H1 (cell line): ENCODE measurements around the gene TMEM168. TPM values are rescaled to one million over a fixed set of nuclear protein-coding genes. Genes with fewer than 3 reads are reported as not detected.

Experiments used
- CTCF ChIA-PET: fragments of 300-600 bp; sonication (Branson Sonifier 250); formaldehyde crosslinking; loops from one replicate; lab custom pipeline; 2021; ENCODE audit not compliant: partially characterized antibody; lab: Charles Lee
- POLR2A ChIA-PET: fragments of 300-600 bp; sonication (Branson Sonifier 250); formaldehyde crosslinking; loops from one replicate; lab custom pipeline; 2021; ENCODE audit warnings: inconsistent platforms; ENCODE audit not compliant: partially characterized antibody; lab: Charles Lee
- DNase-seq, 2 experiments: peaks; one replicate each; pipeline versions ENCODE4 v3.0.0 to v3.0.0-alpha.2; 2010 to 2022; ENCODE audit warnings: low spot score in 2 of 2, low read depth in 1 of 2, mixed read lengths in 1 of 2
- FAIRE-seq: peaks from 2 replicates; lab custom pipeline; 2011; peaks lifted over from hg19 to GRCh38; lab: Jason Lieb, UNC
- H2AFZ ChIP-seq: 2 replicates; pipeline ENCODE4 v1.8.1; 2012; ENCODE audit warnings: low read length, inconsistent platforms
- H2AK5ac ChIP-seq: 2 replicates; pipeline ENCODE4 v1.6.1; 2013; ENCODE audit warnings: low read depth, low read length
- H2BK120ac ChIP-seq: replicated peaks from 2 replicates; pipeline ENCODE3; 2013; ENCODE audit warnings: low read depth, low read length, inconsistent platforms
- H2BK12ac ChIP-seq: 2 replicates; pipeline ENCODE4 v1.6.1; 2013; ENCODE audit warnings: low read depth, low read length
- H2BK15ac ChIP-seq: 2 replicates; pipeline ENCODE4 v1.6.1; 2013; ENCODE audit warnings: low read length
- H2BK20ac ChIP-seq: 2 replicates; pipeline ENCODE4 v1.6.1; 2013; ENCODE audit warnings: low read length
- H2BK5ac ChIP-seq: 2 replicates; pipeline ENCODE4 v1.6.1; 2013; ENCODE audit warnings: low read depth, low read length
- H3K14ac ChIP-seq: 2 replicates; pipeline ENCODE4 v1.6.1; 2013; ENCODE audit warnings: inconsistent platforms; ENCODE audit not compliant: insufficient read length
- H3K18ac ChIP-seq: 2 replicates; pipeline ENCODE4 v1.6.1; 2013; ENCODE audit warnings: low read length; ENCODE audit errors: extremely low read depth
- H3K23ac ChIP-seq: 2 replicates; pipeline ENCODE4 v1.6.1; 2013; ENCODE audit warnings: inconsistent platforms; ENCODE audit not compliant: insufficient read length
- H3K23me2 ChIP-seq: 2 replicates; pipeline ENCODE4 v1.6.1; 2013; ENCODE audit warnings: low read depth, low read length
- H3K27ac ChIP-seq: 2 replicates; pipeline ENCODE4 v1.6.1; 2011; ENCODE audit warnings: low read depth, low read length, inconsistent platforms
- H3K27me3 ChIP-seq, 4 experiments: replicated peaks in 1 of 4; 1 replicate in 1 of 4; 2 replicates in 3 of 4; pipeline versions ENCODE4 v1.6.1 to v1.8.1; 2011 to 2013; ENCODE audit warnings: low read length in 3 of 4, mild to moderate bottlenecking in 3 of 4, inconsistent platforms in 2 of 4, mixed read lengths in 2 of 4, moderate library complexity in 1 of 4; ENCODE audit not compliant: control insufficient read depth in 3 of 4, insufficient read depth in 3 of 4; ENCODE audit errors: extremely low read depth in 1 of 4
- H3K36me3 ChIP-seq, 4 experiments: 2 replicates each; pipeline versions ENCODE4 v1.6.1 to v1.8.1; 2011 to 2013; ENCODE audit warnings: mild to moderate bottlenecking in 4 of 4, low read length in 3 of 4, moderate library complexity in 2 of 4, control low read depth in 1 of 4, inconsistent platforms in 1 of 4; ENCODE audit not compliant: insufficient read depth in 4 of 4, control insufficient read depth in 2 of 4
- H3K4ac ChIP-seq: replicated peaks from 2 replicates; pipeline ENCODE3; 2013; ENCODE audit warnings: low read length, low read depth, mixed read lengths, inconsistent platforms; ENCODE audit not compliant: insufficient read length
- H3K4me1 ChIP-seq, 4 experiments: replicated peaks in 1 of 4; 1 replicate in 1 of 4; 2 replicates in 3 of 4; pipeline versions ENCODE4 v1.6.1 to v1.8.1; 2011 to 2013; ENCODE audit warnings: low read length in 3 of 4, inconsistent platforms in 2 of 4, mixed read lengths in 1 of 4; ENCODE audit not compliant: insufficient read depth in 4 of 4, control insufficient read depth in 3 of 4
- H3K4me2 ChIP-seq, 2 experiments: 2 replicates each; pipeline versions ENCODE4 v1.6.1 to v1.8.1; 2011 to 2013; ENCODE audit warnings: low read depth in 2 of 2, low read length in 2 of 2, control low read depth in 1 of 2, inconsistent platforms in 1 of 2, mild to moderate bottlenecking in 1 of 2; ENCODE audit not compliant: insufficient read depth in 1 of 2
- H3K4me3 ChIP-seq, 4 experiments: fragments of 200-600, 300-600 bp in 1 of 4; sonication (generic), shearing (Covaris generic), sonication (Bioruptor Twin) in 1 of 4; 2 replicates each; pipeline versions ENCODE4 v1.5.1 to v1.8.1; 2011 to 2016; ENCODE audit warnings: low read length in 4 of 4, low read depth in 3 of 4, control low read depth in 2 of 4, inconsistent platforms in 2 of 4, mild to moderate bottlenecking in 2 of 4, mixed read lengths in 1 of 4, moderate library complexity in 1 of 4; ENCODE audit not compliant: insufficient read depth in 2 of 4; ENCODE audit errors: extremely low read depth in 1 of 4
- H3K56ac ChIP-seq: replicated peaks from 2 replicates; pipeline ENCODE3; 2013; ENCODE audit warnings: low read depth, mild to moderate bottlenecking, mixed read lengths, low read length, inconsistent platforms; ENCODE audit not compliant: insufficient read length
- H3K79me1 ChIP-seq: 2 replicates; pipeline ENCODE4 v1.6.1; 2013; ENCODE audit warnings: low read depth, low read length, control low read depth
- H3K79me2 ChIP-seq, 2 experiments: 2 replicates each; pipeline versions ENCODE4 v1.6.1 to v1.8.1; 2012 to 2013; ENCODE audit warnings: low read length in 2 of 2, mild to moderate bottlenecking in 2 of 2, inconsistent platforms in 1 of 2; ENCODE audit not compliant: insufficient read depth in 2 of 2, control insufficient read depth in 1 of 2
- H3K9ac ChIP-seq, 4 experiments: replicated peaks in 1 of 4; 1 replicate in 1 of 4; 2 replicates in 3 of 4; pipeline versions ENCODE4 v1.6.1 to v1.8.1; 2011 to 2013; ENCODE audit warnings: low read depth in 3 of 4, low read length in 3 of 4, control low read depth in 2 of 4, mild to moderate bottlenecking in 2 of 4, moderate library complexity in 2 of 4, inconsistent platforms in 1 of 4; ENCODE audit errors: extremely low read depth in 1 of 4
- H3K9me3 ChIP-seq, 2 experiments: 2 replicates each; pipeline versions ENCODE4 v1.6.1 to v1.8.1; 2012 to 2013; ENCODE audit warnings: mild to moderate bottlenecking in 2 of 2, moderate library complexity in 2 of 2, control low read depth in 1 of 2, inconsistent platforms in 1 of 2, low read depth in 1 of 2, low read length in 1 of 2, mixed read lengths in 1 of 2; ENCODE audit not compliant: insufficient read depth in 2 of 2
- H4K20me1 ChIP-seq, 2 experiments: replicated peaks in 1 of 2; 2 replicates each; pipeline versions ENCODE3 to v1.8.1; 2011 to 2013; ENCODE audit warnings: inconsistent platforms in 2 of 2, low read length in 2 of 2, mild to moderate bottlenecking in 1 of 2; ENCODE audit not compliant: insufficient read depth in 2 of 2, control insufficient read depth in 1 of 2
- H4K5ac ChIP-seq: 2 replicates; pipeline ENCODE4 v1.6.1; 2013; ENCODE audit warnings: low read length, low read depth, mixed read lengths, inconsistent platforms; ENCODE audit not compliant: insufficient read length
- H4K8ac ChIP-seq: 2 replicates; pipeline ENCODE4 v1.8.0; 2013; ENCODE audit warnings: mild to moderate bottlenecking, moderate library complexity, low read length, inconsistent platforms; ENCODE audit not compliant: insufficient read depth; ENCODE audit errors: extremely low read depth
- H4K91ac ChIP-seq: replicated peaks from 2 replicates; pipeline ENCODE3; 2013; ENCODE audit warnings: low read length, mixed read lengths, inconsistent platforms; ENCODE audit not compliant: insufficient read length
- JUND ChIP-seq: IDR thresholded peaks from 2 replicates; pipeline ENCODE4 v1.6.1; 2011; ENCODE audit warnings: mild to moderate bottlenecking, improper control_type of control experiment, low read length
- SIN3A ChIP-seq, 2 experiments: IDR thresholded peaks in 1 of 2; conservative IDR thresholded peaks in 1 of 2; 2 replicates each; pipeline ENCODE4 v1.6.1; 2011 to 2012; ENCODE audit warnings: low read length in 2 of 2, improper control_type of control experiment in 1 of 2, low read depth in 1 of 2, mild to moderate bottlenecking in 1 of 2
- SIRT6 ChIP-seq: IDR thresholded peaks from one replicate; pipeline ENCODE4 v1.7.1; 2012; ENCODE audit warnings: low read length, inconsistent platforms
- whole genome bisulfite sequencing, 2 experiments: shearing (Covaris generic) in 1 of 2; methylation state at CpG; one replicate each; pipeline versions ENCODE4 v1.1.6 to v1.1.7; 2013 to 2015; ENCODE audit warnings: low lambda C conversion rate in 2 of 2, mixed read lengths in 2 of 2, inconsistent platforms in 1 of 2, low coverage in 1 of 2, missing lambda C conversion rate in 1 of 2; ENCODE audit not compliant: insufficient replicate concordance in 2 of 2, insufficient coverage in 1 of 2, insufficient read length in 1 of 2; ENCODE audit errors: extremely low coverage in 1 of 2, missing lambda C conversion rate in 1 of 2; 5-methylcytosine and 5-hydroxymethylcytosine counted together
- polyA plus RNA-seq, 7 experiments: library from polyadenylated mRNA; depleted of rRNA in 3 of 7; stranded (reverse) in 5 of 7; unstranded in 2 of 7; fragments of >200 nt in 5 of 7; fragments of 200-250 nt in 2 of 7; gene quantifications; 1 replicate in 5 of 7; 2 replicates in 1 of 7; 4 replicates in 1 of 7; pipeline versions ENCODE4 v1.2.1 to v1.2.3, GENCODE V29; 2011 to 2013; ENCODE audit warnings: missing spikeins in 2 of 7, mixed read lengths in 2 of 7
- total RNA-seq: library from RNA; stranded (reverse); fragmentation: NEBNext Ultra II Directional; extraction: Animal tissue kit (Norgen Biotek cat#: 25700); gene quantifications from 2 replicates; pipeline ENCODE4 v1.2.1, GENCODE V29; 2021

The TMEM168 gene
- total and polyA plus RNA-seq, 2 of the 8 experiments (the other 6 are each of a cell fraction or from before 2014, with no cell fraction given): 8.9 to 11.1 TPM

DNA sequence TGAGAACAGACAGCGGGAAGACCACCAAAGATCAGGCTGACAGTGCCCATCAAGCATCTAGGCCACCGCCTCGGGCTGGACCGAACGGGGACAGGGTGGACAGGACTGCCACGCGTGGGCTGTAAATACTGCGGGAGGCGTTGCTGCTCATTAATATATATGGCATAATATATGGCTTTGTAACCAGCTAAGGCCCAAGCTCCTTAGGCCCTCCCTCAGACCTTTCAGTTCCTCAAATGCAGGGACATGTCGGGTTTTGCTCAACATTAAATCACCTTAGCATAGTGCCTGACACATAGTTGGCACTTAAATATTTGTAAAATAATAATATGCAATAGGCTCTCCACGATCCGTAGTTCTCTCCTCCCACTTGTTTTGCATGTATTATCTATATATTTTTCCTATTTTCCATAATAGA is 402 bp upstream of the TMEM168 start:
- Histone ChIP-seq H3K79me1 (no peaks in the 10 kb centered on the region; the same call in 1 of the 2 replicates), H4K91ac (no peak overlapping the region), H3K4me1 (peaks cover 0 to 1% (median 0%) of the 10 kb centered on the region in 4 experiments; a peak in 4 of 7 replicates), H3K23me2 (peaks cover 5% of the 10 kb centered on the region), H3K9me3 (no peaks in the 10 kb centered on the region), H2AFZ (peak overlapping the region; percentile 36; the same call in 1 of the 2 replicates), H3K27ac (no peak overlapping the region), H3K23ac (no peak overlapping the region), H2BK12ac (no peak overlapping the region; the same call in 1 of the 2 replicates), H2AK5ac (no peak overlapping the region), H3K9ac (peak overlapping the region in 3 of 4 experiments; percentile 24 to 98 (median 97); a peak in 6 of 7 replicates), H3K79me2 (peaks cover 0 to 10% of the 10 kb centered on the region in 2 experiments; a peak in 1 of 4 replicates), H3K14ac (no peak overlapping the region), H4K5ac (no peak overlapping the region), H4K20me1 (no peaks in the 10 kb centered on the region), H3K18ac (peak overlapping the region; percentile 92), H3K56ac (no peak overlapping the region), H2BK120ac (no peak overlapping the region), H3K4me2 (peak overlapping the region; percentile 77 to 81), H4K8ac (peak overlapping the region; percentile 99; the same call in 1 of the 2 replicates), H2BK20ac (no peak overlapping the region), H3K36me3 (no peaks in the 10 kb centered on the region), H2BK5ac (peak overlapping the region; percentile 99; the same call in 1 of the 2 replicates), H3K27me3 (no peaks in the 10 kb centered on the region; a peak in 1 of 7 replicates), H2BK15ac (no peak overlapping the region), H3K4me3 (peak overlapping the region; percentile 72 to 89 (median 88)), H3K4ac (peak overlapping the region; percentile 6)
- ChIA-PET CTCF (interaction anchor here (1.7 kb wide), 1 partner anchor 9 kb away, joined by 7 read pairs; no protein-coding TSS in a partner anchor), POLR2A (interaction anchor here (0.9 to 2.8 kb wide), 5 partner anchors 9 to 33 kb away, joined by 3 to 11 read pairs (median 4); no protein-coding TSS in a partner anchor)
- 53% methylated on average over 11 of the region's 12 CpGs; no CpG with 5 or more reads in 1 of the 2 experiments for WGBS, 2 experiments
- TF ChIP-seq SIRT6: no peak
- no peak for TF ChIP-seq JUND
- TF ChIP-seq SIN3A (conservative IDR thresholded peaks at IDR 0.05 in 1 of 2, IDR thresholded peaks at IDR 0.05 in 1 of 2; ENCODE audit: low read depth in 1 of 2, low read length in 2 of 2): no peak
- DNase-seq (no peak), FAIRE-seq (no peak)
